GM10847 (cell line): ENCODE results near the gene IFNA2.

Source experiments
- POLR2A ChIP-seq: IDR thresholded peaks from 2 replicates; pipeline ENCODE4 v1.6.1; 2011; ENCODE audit not compliant: insufficient read length; ENCODE audit errors: extremely low read depth

IFNA2 gene

GRCh38 chr9:21385131-21385670, at the start of gene IFNA2:
TSS of gene IFNA2 (minus strand) at chr9:21385398. CDS start at chr9:21385329, 69 bp downstream.
- TF ChIP-seq POLR2A, result no peak

GRCh38 chr9:21434202-21435014, 49.2 kb upstream of the IFNA2 start:
- no peak for TF ChIP-seq POLR2A

DNA sequence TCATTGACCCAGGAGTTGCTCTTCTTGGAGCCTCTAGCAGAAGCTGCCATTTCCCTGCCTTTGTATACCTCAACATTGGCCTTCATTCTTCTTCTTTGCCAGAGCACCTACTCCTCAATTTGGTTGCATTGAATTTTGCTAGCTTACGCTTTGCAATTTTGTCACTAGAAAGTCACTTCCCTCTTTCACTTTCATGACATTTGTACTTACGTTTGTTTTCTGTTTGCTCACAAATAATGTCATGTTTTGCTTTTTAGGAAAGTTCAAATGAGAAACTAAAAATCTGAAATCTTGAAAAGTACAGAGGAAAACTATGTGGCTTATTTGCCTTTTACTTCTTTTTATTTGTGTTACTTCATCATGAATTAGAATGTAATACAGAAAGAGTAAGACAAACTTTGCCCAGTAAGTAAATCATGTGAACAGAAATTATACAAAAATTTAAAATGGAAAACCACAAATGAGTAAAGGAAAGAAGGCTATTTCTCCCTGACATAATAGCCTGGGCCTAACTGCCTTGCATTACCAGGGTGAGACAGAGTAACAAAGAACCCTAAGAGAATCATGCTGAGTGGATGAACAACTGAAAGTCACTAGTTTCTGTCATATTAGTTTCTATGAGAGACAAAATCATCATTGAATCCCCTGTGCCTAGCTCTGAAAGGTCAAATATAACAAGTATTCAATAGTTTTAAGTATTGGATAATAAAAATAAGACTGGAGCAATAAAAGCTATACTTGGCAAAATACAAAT, 47.7 kb upstream of the IFNA2 start:
- no peak for TF ChIP-seq POLR2A

- TF ChIP-seq POLR2A, result no peak
These were observed 44.0 kb upstream of the IFNA2 start for GRCh38 chr9:21429191-21429590.

DNA sequence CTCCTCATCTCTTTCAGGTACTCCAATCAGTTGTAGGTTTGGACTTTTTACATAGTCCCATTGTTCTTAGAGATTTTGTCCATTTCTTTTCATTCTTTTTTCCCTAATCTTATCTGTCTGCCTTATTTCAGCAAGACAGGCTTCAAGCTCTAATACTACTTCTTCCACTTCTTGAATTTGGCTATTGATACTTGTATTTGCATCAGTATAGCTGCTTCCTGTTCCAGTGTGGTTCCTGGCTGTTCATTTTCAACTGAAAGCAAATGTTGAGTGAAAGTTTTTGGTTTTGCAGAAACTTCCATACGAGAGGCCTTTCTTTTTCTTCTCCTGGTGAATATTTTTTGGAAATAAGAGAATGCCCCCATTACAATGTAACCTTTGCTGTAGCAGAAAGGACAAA, 43.0 kb upstream of the IFNA2 start:
- TF ChIP-seq POLR2A, result no peak

DNA sequence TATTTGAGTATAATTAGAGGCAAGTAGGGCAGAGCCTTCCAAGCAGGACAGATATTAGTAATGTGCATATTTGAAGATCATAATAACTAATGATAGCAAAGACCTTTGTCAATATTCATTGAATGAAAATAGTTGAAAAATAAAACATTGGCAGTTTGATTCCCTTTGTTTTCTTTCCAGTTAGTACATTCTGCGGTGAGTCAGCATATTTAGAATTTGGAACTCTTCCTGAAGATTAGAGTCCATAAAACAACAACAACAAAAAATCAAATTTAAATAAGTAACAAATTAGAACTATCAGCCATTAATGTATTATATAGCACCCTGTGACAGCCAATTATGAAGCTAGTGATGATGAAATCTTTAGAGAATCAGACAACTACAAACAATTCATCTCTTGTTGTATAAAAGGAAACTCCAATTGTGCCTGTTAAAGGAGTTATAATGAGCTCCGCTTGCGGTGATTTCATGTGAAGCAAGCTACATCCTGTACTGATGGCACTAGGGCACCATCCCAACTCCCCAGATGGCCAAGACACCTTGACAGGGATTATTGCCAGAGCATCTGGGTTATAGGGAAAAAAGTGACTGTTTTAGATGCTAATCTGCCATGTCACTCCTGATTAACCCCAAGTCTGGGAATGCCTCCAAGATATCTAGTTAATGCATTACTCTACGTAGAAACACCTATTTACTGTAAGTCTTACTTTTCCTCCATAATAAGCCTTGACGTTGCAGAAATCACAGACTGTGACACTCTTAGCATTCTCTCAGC, 30.5 kb upstream of the IFNA2 start:
- TF ChIP-seq POLR2A, result no peak

- no peak for TF ChIP-seq POLR2A
These were observed 29.2 kb upstream of the IFNA2 start for GRCh38 chr9:21414220-21414940.

- no peak for TF ChIP-seq POLR2A
These were observed 28.4 kb upstream of the IFNA2 start for GRCh38 chr9:21413624-21414023.

DNA sequence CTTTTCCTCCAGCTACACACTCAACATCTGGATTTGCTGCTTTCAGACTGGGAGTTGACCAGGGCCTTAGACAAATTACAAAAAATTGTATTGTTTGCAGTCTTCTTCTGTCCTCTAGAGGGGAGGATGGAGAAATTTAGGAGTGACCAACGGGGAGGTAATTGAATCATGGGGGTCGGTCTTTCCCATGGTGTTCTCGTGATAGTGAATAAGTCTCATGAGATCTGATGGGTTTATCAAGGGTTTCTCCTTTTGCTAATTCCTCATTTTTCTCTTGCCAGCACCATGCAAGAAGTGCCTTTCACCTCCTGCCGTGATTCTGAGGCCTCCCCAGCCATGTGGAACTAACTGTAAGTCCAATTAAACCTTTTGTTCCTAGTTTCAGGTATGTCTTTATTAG, 28.0 kb upstream of the IFNA2 start:
- TF ChIP-seq POLR2A, result no peak

DNA sequence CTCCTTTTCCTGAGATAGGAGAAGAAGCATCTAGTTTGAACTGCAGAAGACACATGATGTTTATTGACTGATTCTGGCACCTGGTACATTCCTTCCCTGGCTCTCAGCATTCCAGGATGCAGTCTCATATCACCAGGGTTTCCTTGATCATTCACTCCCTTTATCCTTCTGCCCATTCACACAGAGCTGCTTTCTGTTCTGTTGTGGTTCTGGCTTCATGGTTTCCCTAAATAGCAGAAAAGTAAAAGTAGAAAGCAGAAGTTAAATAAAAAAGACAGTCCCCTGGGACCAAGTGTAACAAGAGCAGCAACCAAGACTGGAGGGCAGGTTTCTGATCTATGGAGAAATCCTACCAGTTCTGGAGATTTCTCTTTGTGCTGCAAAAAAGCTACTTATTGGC, 26.9 kb upstream of the IFNA2 start:
- TF ChIP-seq POLR2A, result no peak

- no peak for TF ChIP-seq POLR2A
These were observed 23.6 kb upstream of the IFNA2 start, which contains the start of gene IFNA8 for GRCh38 chr9:21408817-21409216. TSS of gene IFNA8 (plus strand) at chr9:21409117. CDS start at chr9:21409177, 60 bp downstream.

DNA sequence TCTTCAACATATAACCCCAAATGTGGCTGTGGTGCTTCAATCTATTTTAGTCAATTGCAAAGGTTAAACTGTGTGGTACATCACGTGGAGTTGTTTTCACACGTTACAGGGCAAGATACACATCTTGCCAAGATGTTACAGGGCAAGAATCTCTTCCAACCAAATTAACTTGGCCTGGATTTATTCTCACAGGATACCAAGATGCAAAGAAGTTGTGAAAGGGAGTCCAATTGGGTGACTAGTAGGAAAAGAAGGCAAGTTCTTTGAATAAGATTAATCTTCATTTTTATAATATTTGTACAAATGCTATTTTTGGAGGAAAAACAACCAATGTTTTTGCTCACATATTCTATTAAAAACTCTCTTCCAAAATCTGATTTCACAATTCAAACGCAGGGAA, 18.9 kb upstream of the IFNA2 start:
- no peak for TF ChIP-seq POLR2A

- TF ChIP-seq POLR2A, result no peak
These were observed 17.4 kb upstream of the IFNA2 start for GRCh38 chr9:21402386-21403251.

DNA sequence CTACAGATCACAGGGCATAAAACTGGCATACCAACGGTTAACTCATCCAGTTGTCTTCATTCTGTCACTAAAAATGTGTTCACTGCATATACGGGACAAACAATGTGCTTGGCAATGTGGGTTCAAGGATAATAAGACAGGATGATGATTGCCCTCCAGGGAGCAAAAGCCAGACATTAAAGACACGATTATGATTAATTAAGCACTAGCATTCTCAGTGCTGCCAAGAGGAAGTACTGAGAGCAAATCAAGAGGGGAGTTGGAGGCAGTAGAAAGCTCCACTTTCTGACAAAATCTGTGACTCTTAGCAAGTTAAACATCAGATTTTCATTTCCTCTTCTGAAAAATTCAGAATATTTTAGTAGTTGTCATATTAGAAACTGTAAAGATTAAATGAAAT, 14.8 kb upstream of the IFNA2 start:
- no peak for TF ChIP-seq POLR2A
